ENCODE data around the gene NDUFA13. TPM values are rescaled to one million over a fixed set of nuclear protein-coding genes. Genes with fewer than 3 reads are reported as not detected.

The NDUFA13 gene
- polyA plus RNA-seq, 1 donor from 2014 or later, result 324 TPM

DNA sequence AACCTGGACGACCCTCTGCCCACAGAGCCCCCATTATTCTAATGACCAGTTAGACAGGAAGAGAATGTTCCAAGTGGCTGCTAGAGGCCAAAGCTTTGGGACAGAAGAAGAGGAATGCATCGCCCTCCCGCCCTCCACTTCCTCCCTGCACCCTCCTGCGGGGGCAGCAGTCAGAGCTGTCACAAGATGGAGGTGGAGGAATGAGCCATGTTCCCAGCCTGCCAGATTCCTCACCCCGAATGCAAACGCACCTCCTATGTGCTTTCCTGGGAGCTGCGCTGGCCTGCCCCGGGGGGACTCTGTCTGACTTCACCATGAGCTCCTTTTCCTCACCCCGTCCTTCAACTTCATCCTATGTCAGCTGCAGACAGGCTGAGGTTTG lies 14.4 kb downstream of the NDUFA13 start:
- Mint-ChIP-seq H3K27me3 (no peaks in the 10 kb centered on the region), H3K4me1 (peaks cover 7 to 9% (median 8%) of the 10 kb centered on the region in 3 donors), H3K4me3 (peak overlapping the region in 1 of 4 donors; percentile 28), H3K27ac (peak overlapping the region in 1 of 3 donors; percentile 53), H3K36me3 (peaks cover 2% of the 10 kb centered on the region), H3K9me3 (no peaks in the 10 kb centered on the region)

- Mint-ChIP-seq H3K27ac (no peak overlapping the region), H3K9me3 (no peaks in the 10 kb centered on the region), H3K4me3 (no peak overlapping the region), H3K36me3 (peaks cover 2% of the 10 kb centered on the region), H3K27me3 (no peaks in the 10 kb centered on the region), H3K4me1 (peaks cover 7 to 9% (median 8%) of the 10 kb centered on the region in 3 donors)
These were observed 14.9 kb downstream of the NDUFA13 start for GRCh38 chr19:19530889-19531288.

DNA sequence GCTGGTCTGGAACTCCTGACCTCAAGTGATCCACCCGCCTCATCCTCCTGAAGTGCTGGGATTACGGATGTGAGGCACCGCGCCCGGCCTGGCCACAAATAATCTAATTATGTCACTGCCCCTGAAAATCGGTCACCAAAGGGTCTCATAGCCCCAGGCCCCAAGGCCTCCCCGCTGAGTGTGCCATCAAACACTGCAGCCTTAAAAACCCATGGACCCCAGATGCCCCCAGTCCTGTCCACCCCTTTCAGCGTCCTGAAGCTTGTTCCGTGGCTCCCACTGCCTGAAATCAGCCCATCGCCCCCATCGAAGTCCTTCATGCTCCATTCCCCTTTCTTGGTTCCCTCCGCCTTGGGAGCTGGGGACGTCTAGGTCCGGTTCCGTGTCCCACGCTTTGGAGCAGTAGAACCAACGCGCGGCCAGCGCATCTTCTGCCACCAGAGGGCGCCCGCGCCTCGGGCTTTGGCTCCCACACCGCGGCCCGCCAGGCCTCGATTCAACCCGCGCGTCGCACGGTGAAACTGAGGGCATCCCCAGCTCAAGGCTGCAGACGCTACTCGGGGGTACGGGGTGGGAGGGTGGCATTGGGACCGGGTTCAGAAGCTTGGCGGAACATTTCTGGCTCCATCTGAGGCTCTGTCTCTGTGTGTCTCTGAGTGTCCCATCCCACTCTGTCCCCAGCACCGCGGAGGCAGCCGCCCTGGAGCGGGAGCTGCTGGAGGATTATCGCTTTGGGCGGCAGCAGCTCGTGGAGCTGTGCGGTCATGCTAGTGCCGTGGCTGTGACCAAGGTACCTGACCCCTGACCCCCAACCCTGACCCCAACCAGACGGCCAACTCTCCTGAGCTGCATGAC lies 16.2 kb downstream of the NDUFA13 start:
- Mint-ChIP-seq H3K27me3 (no peaks in the 10 kb centered on the region), H3K4me3 (peak overlapping the region in 2 of 4 donors; percentile 57 to 84), H3K4me1 (peaks cover 5 to 9% (median 7%) of the 10 kb centered on the region in 3 donors), H3K9me3 (no peaks in the 10 kb centered on the region), H3K27ac (peak overlapping the region in 1 of 3 donors; percentile 80), H3K36me3 (peaks cover 2% of the 10 kb centered on the region)

DNA sequence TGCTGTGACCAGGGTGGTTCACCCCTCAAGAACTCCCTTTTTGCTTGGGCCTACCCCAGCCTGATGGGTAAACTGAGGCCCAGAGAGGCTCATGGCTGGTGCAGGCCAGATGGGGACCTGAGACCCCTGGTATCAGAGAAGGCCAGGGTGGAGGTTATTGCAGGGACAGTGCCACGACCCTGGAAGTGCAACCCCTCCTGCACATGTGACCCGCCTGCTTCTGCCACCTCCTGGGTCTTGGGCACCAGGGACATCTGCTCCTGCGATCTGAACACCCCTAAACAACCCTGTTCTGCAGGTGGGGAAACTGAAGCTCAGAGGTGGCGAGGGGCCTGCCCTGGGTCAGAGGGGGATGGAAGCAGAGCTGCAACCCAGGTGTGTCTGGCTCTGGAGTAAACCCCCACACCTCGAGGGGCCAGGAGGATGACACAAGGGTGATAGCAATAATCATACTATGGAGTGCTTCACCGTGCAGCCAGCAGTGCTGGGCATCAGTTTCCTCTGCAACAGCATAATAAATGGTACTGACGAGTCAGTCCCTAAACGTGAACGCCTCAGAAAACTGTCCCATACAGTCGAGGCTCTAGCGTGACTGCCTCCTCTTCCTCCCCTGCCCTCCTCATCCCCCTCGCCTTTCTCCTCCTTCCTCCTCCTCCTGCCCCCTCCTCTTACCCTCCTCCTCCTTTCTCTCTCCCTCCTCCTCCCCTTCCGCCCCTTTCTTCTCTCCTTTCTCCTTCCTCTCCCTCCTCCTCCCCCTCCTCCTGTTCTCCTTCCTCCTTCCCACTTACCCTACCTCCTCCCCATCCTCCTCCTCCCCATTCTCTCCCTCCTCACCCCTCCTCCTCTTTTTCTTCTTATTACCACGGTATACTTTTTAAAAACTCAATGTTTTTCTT lies 17.0 kb downstream of the NDUFA13 start:
- no peaks in the 10 kb centered on the region for H3K27me3 Mint-ChIP-seq
- H3K27ac Mint-ChIP-seq, result peak overlapping the region in 2 of 3 donors; percentile 9 to 83
- H3K4me3 Mint-ChIP-seq, result no peak overlapping the region
- no peaks in the 10 kb centered on the region for H3K9me3 Mint-ChIP-seq
- H3K36me3 Mint-ChIP-seq, result peaks cover 2% of the 10 kb centered on the region
- peaks cover 6 to 9% (median 8%) of the 10 kb centered on the region in 3 donors for H3K4me1 Mint-ChIP-seq

DNA sequence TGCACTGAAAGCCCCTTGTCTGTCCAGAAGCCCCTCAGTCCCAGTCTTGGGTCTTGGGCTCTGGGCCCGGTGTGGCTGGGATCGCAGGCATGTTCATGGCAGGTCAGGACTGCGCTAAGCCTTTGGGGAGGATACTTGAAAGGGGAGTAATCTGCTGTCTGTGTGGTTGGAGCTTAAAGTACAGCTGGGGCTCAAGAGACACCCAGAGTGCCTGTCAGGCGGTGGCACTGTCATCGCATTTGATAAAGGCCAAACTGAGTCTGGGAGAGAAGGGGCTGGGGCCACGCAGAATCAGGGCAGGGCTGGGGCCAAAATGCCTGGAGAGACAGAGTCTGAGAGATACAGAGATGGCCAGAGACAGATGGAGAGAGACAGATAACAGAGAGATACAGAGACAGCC lies 17.8 kb downstream of the NDUFA13 start:
- peaks cover 2% of the 10 kb centered on the region for H3K36me3 Mint-ChIP-seq
- peak overlapping the region; percentile 9 to 83 (median 39) for H3K27ac Mint-ChIP-seq
- peaks cover 10 to 13% (median 12%) of the 10 kb centered on the region in 3 donors for H3K4me1 Mint-ChIP-seq
- peaks cover 4% of the 10 kb centered on the region for H3K27me3 Mint-ChIP-seq
- H3K4me3 Mint-ChIP-seq, result peak overlapping the region in 1 of 4 donors; percentile 47
- no peaks in the 10 kb centered on the region for H3K9me3 Mint-ChIP-seq

- Mint-ChIP-seq H3K4me3 (no peak overlapping the region), H3K36me3 (peaks cover 2% of the 10 kb centered on the region), H3K4me1 (peaks cover 12 to 15% (median 13%) of the 10 kb centered on the region in 3 donors), H3K9me3 (no peaks in the 10 kb centered on the region), H3K27ac (peak overlapping the region in 1 of 3 donors; percentile 39), H3K27me3 (peaks cover 9% of the 10 kb centered on the region)
These were observed 18.7 kb downstream of the NDUFA13 start for GRCh38 chr19:19534556-19535265.

DNA sequence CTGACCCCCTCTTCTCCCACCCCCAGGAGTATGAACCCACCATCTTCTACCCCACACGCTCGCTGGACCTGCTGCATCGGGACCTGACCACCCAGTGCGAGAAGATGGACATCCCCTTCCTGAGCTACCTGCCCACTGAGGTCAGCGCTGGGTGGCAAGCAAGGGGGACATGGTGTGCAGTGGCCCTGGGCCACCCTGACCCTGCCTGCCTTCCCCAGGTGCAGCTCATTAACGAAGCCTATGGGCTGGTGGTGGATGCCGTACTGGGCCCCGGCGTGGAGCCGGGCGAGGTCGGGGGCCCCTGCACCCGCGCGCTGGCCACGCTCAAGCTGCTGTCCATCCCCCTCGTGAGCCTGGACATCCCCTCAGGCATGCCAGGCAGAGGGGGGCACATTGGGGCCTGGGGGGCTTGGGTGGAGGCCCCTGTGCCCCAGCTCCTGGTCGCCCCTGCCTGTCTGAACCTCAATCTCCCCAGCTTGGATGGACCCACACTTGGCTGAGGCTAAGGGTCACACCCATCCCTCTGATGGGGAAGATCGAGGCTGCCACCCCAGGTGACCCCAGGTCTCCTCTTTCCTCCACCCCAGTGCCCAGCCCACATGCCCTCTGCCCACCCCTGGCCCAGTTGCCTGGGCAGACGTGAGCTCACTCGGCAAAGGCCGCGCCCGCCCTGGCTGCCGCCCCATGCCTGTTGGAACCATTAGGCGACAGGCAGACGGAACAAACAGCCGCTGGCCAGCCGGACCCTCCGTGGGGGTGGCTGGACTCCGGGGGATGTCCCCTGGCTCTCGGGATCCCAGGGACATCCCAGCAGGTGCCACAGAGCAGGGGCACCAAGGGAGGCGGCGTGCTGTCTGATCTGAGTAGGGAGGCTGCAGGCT lies 19.5 kb downstream of the NDUFA13 start:
- peaks cover 12 to 15% (median 13%) of the 10 kb centered on the region in 3 donors for H3K4me1 Mint-ChIP-seq
- H3K27me3 Mint-ChIP-seq, result peaks cover 10% of the 10 kb centered on the region
- H3K9me3 Mint-ChIP-seq, result no peaks in the 10 kb centered on the region
- no peak overlapping the region for H3K27ac Mint-ChIP-seq
- peaks cover 2% of the 10 kb centered on the region for H3K36me3 Mint-ChIP-seq
- peak overlapping the region in 2 of 4 donors; percentile 32 to 63 for H3K4me3 Mint-ChIP-seq

GRCh38 chr19:19537075-19538048 lies 21.3 kb downstream of the NDUFA13 start:
- H3K4me3 Mint-ChIP-seq, result peak overlapping the region; percentile 2 to 89 (median 67)
- peaks cover 9 to 10% (median 9%) of the 10 kb centered on the region in 3 donors for H3K4me1 Mint-ChIP-seq
- peaks cover 16% of the 10 kb centered on the region for H3K27me3 Mint-ChIP-seq
- H3K9me3 Mint-ChIP-seq, result no peaks in the 10 kb centered on the region
- H3K36me3 Mint-ChIP-seq, result no peaks in the 10 kb centered on the region
- peak overlapping the region in 2 of 3 donors; percentile 53 to 56 for H3K27ac Mint-ChIP-seq

DNA sequence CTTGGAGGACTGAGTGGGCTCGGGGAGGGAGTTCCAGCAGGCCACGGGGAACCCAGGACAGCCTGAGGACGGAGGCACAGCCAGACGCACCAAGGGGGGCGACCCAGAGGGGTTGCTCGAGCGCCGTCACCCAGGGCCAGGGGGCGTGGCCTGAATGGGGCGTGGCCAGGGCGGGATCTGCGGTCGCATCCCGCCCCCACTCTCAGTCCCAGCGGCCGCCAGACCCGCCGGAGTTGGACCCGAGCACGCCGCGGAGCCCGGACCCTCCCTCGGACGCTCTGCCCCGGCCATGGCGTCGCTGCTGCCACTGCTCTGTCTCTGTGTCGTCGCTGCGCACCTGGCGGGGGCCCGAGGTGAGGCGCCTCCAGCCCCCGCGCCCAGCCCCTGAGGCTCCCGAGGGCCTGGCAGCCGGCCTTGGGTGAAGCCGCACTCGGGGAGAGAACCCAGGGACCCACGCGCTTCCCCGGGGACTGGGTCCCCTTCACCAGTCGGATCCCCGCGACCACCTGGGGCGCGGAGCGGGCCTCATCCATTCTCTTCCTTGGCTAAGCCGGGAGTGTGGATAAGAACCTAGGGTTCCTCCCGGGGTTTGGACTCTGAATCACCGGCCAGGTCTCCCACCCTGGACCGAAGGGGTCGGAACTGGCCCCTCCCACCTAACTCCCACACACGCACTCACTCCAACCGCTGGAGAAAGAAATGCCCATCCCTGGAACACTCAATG lies 22.2 kb downstream of the NDUFA13 start, which contains the start of gene CILP2:
Gene CILP2, plus strand, starts transcription at position 205 of the 724 bp plus-strand sequence. Its CDS starts 85 bp downstream, at position 290.
- H3K27me3 Mint-ChIP-seq, result peaks cover 19% of the 10 kb centered on the region
- peaks cover 8 to 10% (median 9%) of the 10 kb centered on the region in 3 donors for H3K4me1 Mint-ChIP-seq

DNA sequence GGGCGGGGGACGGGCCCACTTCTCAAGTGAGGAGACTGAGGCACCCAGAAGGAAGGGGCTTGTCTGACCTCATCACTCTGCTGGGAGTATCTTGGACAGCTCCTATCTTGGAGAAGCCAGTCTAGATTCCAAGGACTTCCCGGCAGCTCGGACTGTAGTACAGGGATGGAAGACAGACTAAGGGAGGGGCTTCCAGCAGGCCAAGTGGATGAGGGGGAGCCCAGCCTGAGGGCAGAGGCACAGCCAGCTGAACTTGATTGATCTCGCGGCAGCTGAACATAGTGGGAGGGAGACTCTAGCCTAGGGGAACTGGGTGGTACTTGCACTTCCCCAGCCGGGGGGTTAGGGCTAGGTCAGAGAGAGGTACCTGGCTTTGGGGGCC lies 22.8 kb downstream of the NDUFA13 start:
- Mint-ChIP-seq H3K9me3 (no peaks in the 10 kb centered on the region), H3K4me3 (peak overlapping the region; percentile 56 to 85 (median 64)), H3K4me1 (peaks cover 8 to 10% (median 9%) of the 10 kb centered on the region in 3 donors), H3K27me3 (peaks cover 19% of the 10 kb centered on the region), H3K36me3 (no peaks in the 10 kb centered on the region), H3K27ac (peak overlapping the region in 1 of 3 donors; percentile 48)

More for the DNA sequence above, 22.2 kb downstream of the NDUFA13 start, which contains the start of gene CILP2:
- peak within 1 kb of the TSS in 2 of 3 donors; percentile 48 to 53 for H3K27ac Mint-ChIP-seq
- H3K36me3 Mint-ChIP-seq, result no peaks in the 10 kb centered on the region
- H3K9me3 Mint-ChIP-seq, result no peaks in the 10 kb centered on the region
- peak within 1 kb of the TSS; percentile 62 to 89 (median 72) for H3K4me3 Mint-ChIP-seq

GRCh38 chr19:19539698-19540063 lies 23.7 kb downstream of the NDUFA13 start:
- no peaks in the 10 kb centered on the region for H3K9me3 Mint-ChIP-seq
- peaks cover 19% of the 10 kb centered on the region for H3K27me3 Mint-ChIP-seq
- H3K27ac Mint-ChIP-seq, result no peak overlapping the region
- peaks cover 6 to 9% (median 8%) of the 10 kb centered on the region in 3 donors for H3K4me1 Mint-ChIP-seq
- H3K36me3 Mint-ChIP-seq, result no peaks in the 10 kb centered on the region
- H3K4me3 Mint-ChIP-seq, result no peak overlapping the region

GRCh38 chr19:19540064-19540714 lies 24.2 kb downstream of the NDUFA13 start:
- Mint-ChIP-seq H3K36me3 (no peaks in the 10 kb centered on the region), H3K4me3 (peak overlapping the region; percentile 53 to 91 (median 72)), H3K4me1 (peaks cover 6 to 9% (median 8%) of the 10 kb centered on the region in 3 donors), H3K27ac (no peak overlapping the region), H3K9me3 (no peaks in the 10 kb centered on the region), H3K27me3 (peaks cover 19% of the 10 kb centered on the region)
